Vagina (tissue), 2 donors: Measurements from ENCODE around the gene GTF3C1. TPM values are rescaled to one million over a fixed set of nuclear protein-coding genes. Genes with fewer than 3 reads are reported as not detected.

Experiments
- DNase-seq, 2 donors: peaks; one replicate each; pipeline ENCODE4 v3.0.0-alpha.2; 2017; ENCODE audit errors: extremely low spot score in 2 of 2
- H3K27ac ChIP-seq: fragments of 200-600 bp; sonication (generic); one replicate; pipeline ENCODE4 v1.5.1; 2019
- H3K27me3 ChIP-seq: fragments of 200-600 bp; sonication (generic); one replicate; pipeline ENCODE4 v1.5.1; 2019
- H3K36me3 ChIP-seq, 2 donors: fragments of 200-600 bp; sonication (generic); one replicate each; pipeline ENCODE4 v1.5.1; 2017 to 2019
- H3K4me1 ChIP-seq: fragments of 200-600 bp; sonication (generic); one replicate; pipeline ENCODE4 v1.5.1; 2019
- H3K4me3 ChIP-seq, 2 donors: fragments of 200-600 bp; sonication (generic); 1 replicate in 1 of 2; 2 replicates in 1 of 2; pipeline ENCODE4 v1.5.1; 2016 to 2019
- H3K9me3 ChIP-seq: fragments of 200-600 bp; sonication (generic); one replicate; pipeline ENCODE4 v1.5.1; 2019
- CTCF ChIP-seq, 3 experiments: fragments of 450-650 bp in 2 of 3; fragments of 200-600 bp in 1 of 3; sonication (generic) in 1 of 3; IDR thresholded peaks; one replicate each; pipeline ENCODE4 v1.5.1; 2017 to 2019; ENCODE audit warnings: antibody characterized with exemption in 3 of 3, mild to moderate bottlenecking in 2 of 3, moderate library complexity in 2 of 3
- POLR2A ChIP-seq, 2 donors: fragments of 450-650 bp; IDR thresholded peaks; one replicate each; pipeline ENCODE4 v1.6.1; 2017; ENCODE audit warnings: antibody characterized with exemption in 2 of 2, mild to moderate bottlenecking in 2 of 2, moderate library complexity in 2 of 2
- POLR2AphosphoS5 ChIP-seq, 2 donors: sonication (generic); formaldehyde crosslinking; IDR thresholded peaks; one replicate each; pipeline ENCODE4 v1.9.0; 2017; ENCODE audit warnings: antibody characterized with exemption in 2 of 2, mild to moderate bottlenecking in 2 of 2, low read depth in 1 of 2; ENCODE audit not compliant: insufficient read depth in 1 of 2
- intact Hi-C: fragments of 100-400 bp; cut with DNase I; formaldehyde crosslinking; loops from one replicate; pipeline ENCODE4 v1.15.1; 2023
- total RNA-seq: library from RNA; depleted of rRNA; stranded (reverse); fragments of >200 nt; gene quantifications from one replicate; pipeline ENCODE4 v1.2.3, GENCODE V29; 2016

Gene GTF3C1
- total RNA-seq, 1 donor from 2014 or later = 133 TPM

GRCh38 chr16:27516365-27516764, 33.3 kb downstream of the GTF3C1 start:
- Histone ChIP-seq H3K9me3 (no peaks in the 10 kb centered on the region), H3K4me1 (no peaks in the 10 kb centered on the region), H3K27ac (no peak overlapping the region), H3K27me3 (no peaks in the 10 kb centered on the region), H3K4me3 (no peak overlapping the region), H3K36me3 (peaks cover 0 to 10% of the 10 kb centered on the region in 2 donors)
- no peak for TF ChIP-seq CTCF (IDR thresholded peaks at IDR 0.05)
- TF ChIP-seq POLR2AphosphoS5 (IDR thresholded peaks at IDR 0.05; ENCODE audit: insufficient read depth in 1 of 2, low read depth in 1 of 2) = no peak
- no peak for TF ChIP-seq POLR2A (IDR thresholded peaks at IDR 0.05)
- no peak for DNase-seq
- intact Hi-C loops = no loop called here

- DNase-seq = no peak
- H3K4me3 ChIP-seq = no peak overlapping the region
- H3K27ac ChIP-seq = no peak overlapping the region
- H3K4me1 ChIP-seq = no peaks in the 10 kb centered on the region
- peaks cover 0 to 15% of the 10 kb centered on the region in 2 donors for H3K36me3 ChIP-seq
- H3K9me3 ChIP-seq = no peaks in the 10 kb centered on the region
- intact Hi-C loops = no loop called here
- no peaks in the 10 kb centered on the region for H3K27me3 ChIP-seq
- TF ChIP-seq CTCF (IDR thresholded peaks at IDR 0.05) = no peak
Measured at GRCh38 chr16:27515874-27516353, 33.8 kb downstream of the GTF3C1 start.

GRCh38 chr16:27514806-27515205, 34.9 kb downstream of the GTF3C1 start:
- no peak for DNase-seq
- Histone ChIP-seq H3K27me3 (no peaks in the 10 kb centered on the region), H3K4me1 (no peaks in the 10 kb centered on the region), H3K36me3 (peaks cover 0 to 26% of the 10 kb centered on the region in 2 donors), H3K9me3 (no peaks in the 10 kb centered on the region), H3K27ac (no peak overlapping the region), H3K4me3 (no peak overlapping the region)
- intact Hi-C loops = no loop called here
- no peak for TF ChIP-seq POLR2A (IDR thresholded peaks at IDR 0.05)
- no peak for TF ChIP-seq POLR2AphosphoS5 (IDR thresholded peaks at IDR 0.05; ENCODE audit: insufficient read depth in 1 of 2, low read depth in 1 of 2)
- no peak for TF ChIP-seq CTCF (IDR thresholded peaks at IDR 0.05)

GRCh38 chr16:27511657-27512448, 37.9 kb downstream of the GTF3C1 start:
- Histone ChIP-seq H3K27ac (no peak overlapping the region), H3K4me1 (no peaks in the 10 kb centered on the region), H3K4me3 (no peak overlapping the region), H3K27me3 (no peaks in the 10 kb centered on the region), H3K36me3 (peaks cover 0 to 52% of the 10 kb centered on the region in 2 donors), H3K9me3 (no peaks in the 10 kb centered on the region)
- DNase-seq = no peak
- intact Hi-C loops = no loop called here
- TF ChIP-seq CTCF (IDR thresholded peaks at IDR 0.05) (no peak), POLR2AphosphoS5 (IDR thresholded peaks at IDR 0.05; ENCODE audit: insufficient read depth in 1 of 2, low read depth in 1 of 2) (no peak), POLR2A (IDR thresholded peaks at IDR 0.05) (no peak)

GRCh38 chr16:27508476-27508875, 41.2 kb downstream of the GTF3C1 start:
- intact Hi-C loops = no loop called here
- TF ChIP-seq POLR2AphosphoS5 (IDR thresholded peaks at IDR 0.05; ENCODE audit: insufficient read depth in 1 of 2, low read depth in 1 of 2) = no peak
- TF ChIP-seq POLR2A (IDR thresholded peaks at IDR 0.05) = no peak
- no peak for TF ChIP-seq CTCF (IDR thresholded peaks at IDR 0.05)

More at GRCh38 chr16:27508476-27508875, 41.2 kb downstream of the GTF3C1 start:
- no peaks in the 10 kb centered on the region for H3K9me3 ChIP-seq
- peaks cover 0 to 86% of the 10 kb centered on the region in 2 donors for H3K36me3 ChIP-seq
- H3K4me3 ChIP-seq = no peak overlapping the region
- no peak for DNase-seq
- H3K27me3 ChIP-seq = no peaks in the 10 kb centered on the region
- no peak overlapping the region for H3K27ac ChIP-seq
- H3K4me1 ChIP-seq = no peaks in the 10 kb centered on the region
